PC-3 (cell line): ENCODE measurements around the gene SLC45A1. TPM values are rescaled to one million over a fixed set of nuclear protein-coding genes. Genes with fewer than 3 reads are reported as not detected.

Source experiments
- ATAC-seq: fragments of 200-7000 bp; cut with Tn5 transposase; 2 replicates; pipeline ENCODE4 v1.9.1; 2020; ENCODE audit warnings: mild to moderate bottlenecking, moderate library complexity
- BruUV-seq: library from RNA; stranded (reverse); fragments of 400-500 nt; replicated peaks from 2 replicates; lab custom pipeline; 2021; lab: Mats Ljungman, UMichigan
- CTCF ChIA-PET: fragments of 300-600 bp; sonication (Branson Sonifier 250); formaldehyde crosslinking; loops from one replicate; lab custom pipeline; 2022; ENCODE audit warnings: antibody characterized with exemption; lab: Charles Lee
- POLR2A ChIA-PET: fragments of 300-600 bp; sonication (Branson Sonifier 250); formaldehyde crosslinking; loops from one replicate; lab custom pipeline; 2022; ENCODE audit warnings: antibody characterized with exemption; ENCODE audit not compliant: unreplicated experiment; lab: Charles Lee
- DNase-seq: peaks from one replicate; pipeline ENCODE4 v3.0.0-alpha.2; 2015
- H2AFZ ChIP-seq: fragments of 300-600 bp; sonication (generic); 2 replicates; pipeline ENCODE4 v1.6.0; 2016; ENCODE audit warnings: antibody characterized with exemption, low read length
- H3F3A ChIP-seq: fragments of 300-600 bp; sonication (generic); one replicate; pipeline ENCODE4 v1.6.0; 2017; ENCODE audit warnings: antibody characterized with exemption, low read length, control low read depth, mild to moderate bottlenecking; ENCODE audit not compliant: unreplicated experiment
- H3K27ac ChIP-seq: fragments of 300-600 bp; sonication (generic); 2 replicates; pipeline ENCODE4 v1.5.1; 2016; ENCODE audit warnings: mild to moderate bottlenecking, low read length
- H3K27me3 ChIP-seq: fragments of 300-600 bp; sonication (generic); 2 replicates; pipeline ENCODE4 v1.6.1; 2016; ENCODE audit warnings: low read length, mixed read lengths
- H3K36me3 ChIP-seq: fragments of 300-600 bp; sonication (generic); 2 replicates; pipeline ENCODE4 v1.6.1; 2016; ENCODE audit warnings: low read depth, mixed run types, low read length, mixed read lengths
- H3K4me1 ChIP-seq: fragments of 300-600 bp; sonication (generic); 2 replicates; pipeline ENCODE4 v1.5.1; 2016; ENCODE audit warnings: low read length; ENCODE audit not compliant: insufficient read depth
- H3K4me2 ChIP-seq: fragments of 300-600 bp; sonication (generic); 2 replicates; pipeline ENCODE4 v1.6.0; 2016; ENCODE audit warnings: low read length
- H3K4me3 ChIP-seq: fragments of 300-600 bp; sonication (generic); 2 replicates; pipeline ENCODE4 v1.5.1; 2016; ENCODE audit warnings: mild to moderate bottlenecking, low read length, mixed read lengths
- H3K79me2 ChIP-seq: fragments of 300-600 bp; sonication (generic); 2 replicates; pipeline ENCODE4 v1.6.1; 2017; ENCODE audit warnings: low read length, mixed read lengths
- H3K9ac ChIP-seq: fragments of 300-600 bp; sonication (generic); 2 replicates; pipeline ENCODE4 v1.6.0; 2016; ENCODE audit warnings: mild to moderate bottlenecking, low read length
- H3K9me2 ChIP-seq: fragments of 300-600 bp; sonication (generic); replicated peaks from 2 replicates; pipeline ENCODE4 v1.6.1; 2016; ENCODE audit warnings: mixed run types, low read length, mixed read lengths
- H3K9me3 ChIP-seq: fragments of 300-600 bp; sonication (generic); 2 replicates; pipeline ENCODE4 v1.6.1; 2016; ENCODE audit warnings: low read length, mixed read lengths
- H4K20me1 ChIP-seq: fragments of 300-600 bp; sonication (generic); 2 replicates; pipeline ENCODE4 v1.6.1; 2016; ENCODE audit warnings: low read length, mixed read lengths
- EZH2 ChIP-seq: fragments of 300-600 bp; sonication (generic); IDR thresholded peaks from one replicate; pipeline ENCODE4 v1.6.1; 2017; ENCODE audit warnings: antibody characterized with exemption, mild to moderate bottlenecking, low read length; ENCODE audit not compliant: unreplicated experiment
- EZH2phosphoT487 ChIP-seq: fragments of 300-600 bp; sonication (generic); IDR thresholded peaks from 2 replicates; pipeline ENCODE4 v1.6.1; 2018; ENCODE audit warnings: mild to moderate bottlenecking, antibody characterized with exemption, low read length, borderline replicate concordance
- intact Hi-C: fragments of 100-400 bp; cut with micrococcal nuclease; formaldehyde crosslinking; loops from 2 replicates; pipeline ENCODE4 v1.9.0; 2023
- total RNA-seq: library from RNA; depleted of rRNA; stranded (reverse); fragments of >200 nt; gene quantifications from 2 replicates; pipeline ENCODE4 v1.2.3, GENCODE V29; 2014
- TF ChIP-seq, protein P1 (sequence below): fragments of 300-600 bp; sonication (generic); conservative IDR thresholded peaks from 2 replicates; pipeline ENCODE4 v1.5.1; 2017; ENCODE audit warnings: antibody characterized with exemption, low read depth, mild to moderate bottlenecking, low read length

SLC45A1 gene
- total RNA-seq, 1 experiment from 2014 or later, result 0.62 TPM

GRCh38 chr1:8330271-8331125, 12.6 kb downstream of the SLC45A1 start:
- Histone ChIP-seq H3K9me2 (no peaks in the 10 kb centered on the region), H3F3A (no peaks in the 10 kb centered on the region), H3K4me2 (no peak overlapping the region), H3K27ac (no peak overlapping the region), H3K4me3 (no peak overlapping the region), H3K36me3 (no peaks in the 10 kb centered on the region), H3K9ac (no peak overlapping the region), H3K27me3 (no peaks in the 10 kb centered on the region), H2AFZ (no peak overlapping the region), H3K4me1 (no peaks in the 10 kb centered on the region), H3K9me3 (no peaks in the 10 kb centered on the region), H4K20me1 (no peaks in the 10 kb centered on the region), H3K79me2 (no peaks in the 10 kb centered on the region)
- CTCF ChIA-PET, result no interaction called here
- TF ChIP-seq EZH2phosphoT487, result no peak
- TF ChIP-seq, protein P1, sequence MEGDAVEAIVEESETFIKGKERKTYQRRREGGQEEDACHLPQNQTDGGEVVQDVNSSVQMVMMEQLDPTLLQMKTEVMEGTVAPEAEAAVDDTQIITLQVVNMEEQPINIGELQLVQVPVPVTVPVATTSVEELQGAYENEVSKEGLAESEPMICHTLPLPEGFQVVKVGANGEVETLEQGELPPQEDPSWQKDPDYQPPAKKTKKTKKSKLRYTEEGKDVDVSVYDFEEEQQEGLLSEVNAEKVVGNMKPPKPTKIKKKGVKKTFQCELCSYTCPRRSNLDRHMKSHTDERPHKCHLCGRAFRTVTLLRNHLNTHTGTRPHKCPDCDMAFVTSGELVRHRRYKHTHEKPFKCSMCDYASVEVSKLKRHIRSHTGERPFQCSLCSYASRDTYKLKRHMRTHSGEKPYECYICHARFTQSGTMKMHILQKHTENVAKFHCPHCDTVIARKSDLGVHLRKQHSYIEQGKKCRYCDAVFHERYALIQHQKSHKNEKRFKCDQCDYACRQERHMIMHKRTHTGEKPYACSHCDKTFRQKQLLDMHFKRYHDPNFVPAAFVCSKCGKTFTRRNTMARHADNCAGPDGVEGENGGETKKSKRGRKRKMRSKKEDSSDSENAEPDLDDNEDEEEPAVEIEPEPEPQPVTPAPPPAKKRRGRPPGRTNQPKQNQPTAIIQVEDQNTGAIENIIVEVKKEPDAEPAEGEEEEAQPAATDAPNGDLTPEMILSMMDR, result no peak
- no peak for TF ChIP-seq EZH2
- ATAC-seq (no peak), DNase-seq (no peak)
- no TSS peak for BruUV-seq
- POLR2A ChIA-PET, result no interaction called here
- intact Hi-C loops, result no loop called here

DNA sequence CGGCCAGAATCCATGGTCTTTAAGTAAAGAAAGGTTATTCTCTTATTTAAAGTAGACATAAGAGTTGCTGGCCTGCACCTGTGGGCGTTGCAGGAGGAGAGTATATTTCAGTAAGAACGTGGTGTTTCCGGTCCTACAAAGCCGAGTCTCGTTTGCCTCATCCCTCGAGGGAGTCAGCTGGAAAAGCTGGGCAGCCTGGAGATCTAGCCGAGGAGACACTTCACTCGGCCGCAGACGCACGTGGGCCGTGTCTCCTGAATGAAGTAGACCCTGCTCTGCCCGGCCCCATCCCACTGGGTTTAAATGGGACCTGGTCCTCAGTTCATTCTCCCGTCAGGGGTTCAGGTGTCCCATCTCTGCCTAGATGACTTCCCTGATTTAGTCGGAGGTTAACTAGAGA, 14.9 kb downstream of the SLC45A1 start:
- Histone ChIP-seq H3F3A (no peaks in the 10 kb centered on the region), H3K4me1 (no peaks in the 10 kb centered on the region), H3K27me3 (no peaks in the 10 kb centered on the region), H3K4me3 (no peak overlapping the region), H3K9ac (no peak overlapping the region), H3K36me3 (no peaks in the 10 kb centered on the region), H4K20me1 (no peaks in the 10 kb centered on the region), H3K79me2 (no peaks in the 10 kb centered on the region), H3K9me3 (no peaks in the 10 kb centered on the region), H3K9me2 (no peaks in the 10 kb centered on the region), H2AFZ (no peak overlapping the region), H3K27ac (no peak overlapping the region), H3K4me2 (no peak overlapping the region)
- ChIA-PET POLR2A (no interaction called here), CTCF (no interaction called here)
- no peak for TF ChIP-seq EZH2phosphoT487
- no peak for TF ChIP-seq EZH2
- TF ChIP-seq, protein P1, result no peak
- no peak for DNase-seq
- intact Hi-C loops, result no loop called here
- no peak for ATAC-seq
- no TSS peak for BruUV-seq

GRCh38 chr1:8333246-8333987, 15.5 kb downstream of the SLC45A1 start:
- Histone ChIP-seq H3K9me2 (no peaks in the 10 kb centered on the region), H3F3A (no peaks in the 10 kb centered on the region), H3K4me2 (no peak overlapping the region), H3K36me3 (no peaks in the 10 kb centered on the region), H2AFZ (no peak overlapping the region), H3K27ac (no peak overlapping the region), H3K9me3 (no peaks in the 10 kb centered on the region), H3K79me2 (no peaks in the 10 kb centered on the region), H3K27me3 (no peaks in the 10 kb centered on the region), H3K4me3 (no peak overlapping the region), H3K4me1 (no peaks in the 10 kb centered on the region), H3K9ac (no peak overlapping the region), H4K20me1 (no peaks in the 10 kb centered on the region)
- no peak for TF ChIP-seq EZH2
- TF ChIP-seq, protein P1, result no peak
- TF ChIP-seq EZH2phosphoT487, result no peak
- intact Hi-C loops, result no loop called here
- ChIA-PET CTCF (no interaction called here), POLR2A (no interaction called here)
- no peak for ATAC-seq
- no TSS peak for BruUV-seq
- no peak for DNase-seq
